NK-92 treated with Interleukin-12 subunit alpha and Interleukin-12 subunit beta, amount 100 ng/mL, for 24 hours (cell line): ENCODE results near the gene SASH1.
"Not testable (repeated sequence)": the region's sequence is repeated elsewhere in the genome, so short reads cannot be mapped to it uniquely, and the experiment has no call there.

Source experiments
- DNase-seq: peaks from one replicate; lab custom pipeline; 2025; lab: John Stamatoyannopoulos, UW

The SASH1 gene

GRCh38 chr6:148550569-148550968 is 207.9 kb downstream of the SASH1 start:
- DNase-seq, result no peak

GRCh38 chr6:148551226-148551625 is 208.6 kb downstream of the SASH1 start:
- DNase-seq, result no peak

GRCh38 chr6:148556410-148556809 is 213.8 kb downstream of the SASH1 start:
- no peak for DNase-seq

- peak; percentile 57 for DNase-seq
Observed at GRCh38 chr6:148557796-148558321, 215.2 kb downstream of the SASH1 start.

GRCh38 chr6:148559848-148560433 is 217.3 kb downstream of the SASH1 start:
- DNase-seq, result peak; percentile 31

GRCh38 chr6:148561629-148562028 is 219.0 kb downstream of the SASH1 start:
- DNase-seq, result no peak

- DNase-seq, result no peak
Observed at GRCh38 chr6:148563066-148563465, 220.4 kb downstream of the SASH1 start.

GRCh38 chr6:148564494-148565035 is 221.9 kb downstream of the SASH1 start:
- no peak for DNase-seq

GRCh38 chr6:148565321-148565926 is 222.8 kb downstream of the SASH1 start:
- no peak for DNase-seq

- peak; percentile 59 for DNase-seq
Observed at GRCh38 chr6:148565930-148566663, 223.5 kb downstream of the SASH1 start.

GRCh38 chr6:148566664-148567350 is 224.2 kb downstream of the SASH1 start:
- peak; percentile 51 for DNase-seq

GRCh38 chr6:148570456-148570855 is 227.8 kb downstream of the SASH1 start:
- no peak for DNase-seq

GRCh38 chr6:148572676-148573335 is 230.2 kb downstream of the SASH1 start:
- no peak for DNase-seq

GRCh38 chr6:148573922-148574321 is 231.3 kb downstream of the SASH1 start:
- no peak for DNase-seq

GRCh38 chr6:148577687-148578488 is 235.2 kb downstream of the SASH1 start:
- DNase-seq, result peak; percentile 47

GRCh38 chr6:148578489-148578814 is 235.8 kb downstream of the SASH1 start:
- no peak for DNase-seq

GRCh38 chr6:148578837-148579565 is 236.4 kb downstream of the SASH1 start:
- no peak for DNase-seq

GRCh38 chr6:148580442-148580841 is 237.8 kb downstream of the SASH1 start:
- DNase-seq, result no peak

GRCh38 chr6:148583631-148584030 is 241.0 kb downstream of the SASH1 start:
- DNase-seq, result no peak

- not testable (repeated sequence) for DNase-seq
Observed at GRCh38 chr6:148585641-148586040, 243.0 kb downstream of the SASH1 start.
